ENCODE data around the gene CYBRD1.

DNA sequence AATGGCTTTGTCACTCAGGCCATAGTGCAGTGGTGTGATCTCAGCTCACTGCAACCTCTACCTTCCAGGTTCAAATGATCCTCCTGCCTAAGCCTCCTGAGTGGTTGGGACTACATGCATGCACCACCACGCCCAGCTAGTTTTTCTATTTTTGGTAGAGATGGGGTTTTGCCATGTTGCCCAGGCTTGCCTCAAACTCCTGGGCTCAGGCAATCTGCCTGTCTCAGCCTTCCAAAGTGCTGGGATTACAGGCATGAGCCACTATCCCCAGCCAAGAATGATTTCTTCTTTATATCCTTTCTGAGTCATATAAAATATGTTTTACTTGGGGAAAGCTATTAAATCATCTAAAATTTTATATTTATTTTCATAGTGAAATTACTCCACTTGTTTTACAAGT, 61.3 kb downstream of the CYBRD1 start:
- TF ChIP-seq, protein P1, sequence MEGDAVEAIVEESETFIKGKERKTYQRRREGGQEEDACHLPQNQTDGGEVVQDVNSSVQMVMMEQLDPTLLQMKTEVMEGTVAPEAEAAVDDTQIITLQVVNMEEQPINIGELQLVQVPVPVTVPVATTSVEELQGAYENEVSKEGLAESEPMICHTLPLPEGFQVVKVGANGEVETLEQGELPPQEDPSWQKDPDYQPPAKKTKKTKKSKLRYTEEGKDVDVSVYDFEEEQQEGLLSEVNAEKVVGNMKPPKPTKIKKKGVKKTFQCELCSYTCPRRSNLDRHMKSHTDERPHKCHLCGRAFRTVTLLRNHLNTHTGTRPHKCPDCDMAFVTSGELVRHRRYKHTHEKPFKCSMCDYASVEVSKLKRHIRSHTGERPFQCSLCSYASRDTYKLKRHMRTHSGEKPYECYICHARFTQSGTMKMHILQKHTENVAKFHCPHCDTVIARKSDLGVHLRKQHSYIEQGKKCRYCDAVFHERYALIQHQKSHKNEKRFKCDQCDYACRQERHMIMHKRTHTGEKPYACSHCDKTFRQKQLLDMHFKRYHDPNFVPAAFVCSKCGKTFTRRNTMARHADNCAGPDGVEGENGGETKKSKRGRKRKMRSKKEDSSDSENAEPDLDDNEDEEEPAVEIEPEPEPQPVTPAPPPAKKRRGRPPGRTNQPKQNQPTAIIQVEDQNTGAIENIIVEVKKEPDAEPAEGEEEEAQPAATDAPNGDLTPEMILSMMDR (IDR thresholded peaks at IDR 0.05; ENCODE audit: borderline replicate concordance, extremely low read depth, low read length, poor library complexity, severe bottlenecking): no peak
- TF ChIP-seq EZH2 (IDR thresholded peaks at IDR 0.05; ENCODE audit: borderline replicate concordance, low read depth, low read length, severe bottlenecking): no peak
